MCF 10A (cell line): ENCODE measurements around the gene ARHGDIA. TPM values are rescaled to one million over a fixed set of nuclear protein-coding genes. Genes with fewer than 3 reads are reported as not detected.

Source experiments
- BruUV-seq: library from RNA; stranded (reverse); fragments of 400-500 nt; replicated peaks from 2 replicates; lab custom pipeline; 2021; lab: Mats Ljungman, UMichigan
- CTCF ChIA-PET: fragments of 300-600 bp; sonication (Branson Sonifier 250); formaldehyde crosslinking; extraction: SDS; loops from one replicate; lab custom pipeline; 2021; ENCODE audit warnings: antibody characterized with exemption, inconsistent platforms; lab: Yijun Ruan, JAX
- POLR2A ChIA-PET: fragments of 300-600, 350-650 bp; sonication (Branson Sonifier 250); formaldehyde crosslinking; extraction: SDS; loops from one replicate; lab custom pipeline; 2020; ENCODE audit warnings: antibody characterized with exemption, inconsistent platforms; lab: Yijun Ruan, JAX
- DNase-seq: peaks from one replicate; pipeline ENCODE4 v3.0.0-alpha.2; 2018; ENCODE audit not compliant: unreplicated experiment
- H3K27ac Mint-ChIP-seq: one replicate; pipeline ENCODE4 v1.8.0; 2022; ENCODE audit warnings: mild to moderate bottlenecking, low read depth, mixed read lengths; ENCODE audit not compliant: unreplicated experiment
- H3K27me3 Mint-ChIP-seq: one replicate; pipeline ENCODE4 v1.8.0; 2022; ENCODE audit warnings: mixed read lengths; ENCODE audit not compliant: insufficient read depth, unreplicated experiment
- H3K36me3 Mint-ChIP-seq: one replicate; pipeline ENCODE4 v1.8.0; 2022; ENCODE audit warnings: mild to moderate bottlenecking, moderate library complexity, mixed read lengths; ENCODE audit not compliant: insufficient read depth, unreplicated experiment
- H3K4me1 Mint-ChIP-seq: one replicate; pipeline ENCODE4 v1.8.0; 2022; ENCODE audit warnings: mixed read lengths; ENCODE audit not compliant: insufficient read depth, unreplicated experiment
- H3K4me3 Mint-ChIP-seq: one replicate; pipeline ENCODE4 v1.8.0; 2022; ENCODE audit warnings: mild to moderate bottlenecking, moderate library complexity, mixed read lengths; ENCODE audit not compliant: unreplicated experiment
- H3K9me3 Mint-ChIP-seq: one replicate; pipeline ENCODE4 v1.8.0; 2022; ENCODE audit warnings: mixed read lengths; ENCODE audit not compliant: unreplicated experiment
- intact Hi-C: fragments of 100-400 bp; cut with micrococcal nuclease; formaldehyde crosslinking; loops from 2 replicates; pipeline ENCODE4 v1.14.1; 2022
- total RNA-seq: library from RNA; stranded (reverse); gene quantifications from 2 replicates; pipeline ENCODE4 v1.2.3, GENCODE V29; 2022
- TF ChIP-seq, protein P1 (sequence below): fragments of 200-600 bp; IDR thresholded peaks from one replicate; pipeline ENCODE4 v1.8.0; 2022; ENCODE audit warnings: antibody characterized with exemption, mild to moderate bottlenecking; ENCODE audit not compliant: unreplicated experiment

The ARHGDIA gene
- total RNA-seq, 1 experiment from 2014 or later, result 271 TPM

DNA sequence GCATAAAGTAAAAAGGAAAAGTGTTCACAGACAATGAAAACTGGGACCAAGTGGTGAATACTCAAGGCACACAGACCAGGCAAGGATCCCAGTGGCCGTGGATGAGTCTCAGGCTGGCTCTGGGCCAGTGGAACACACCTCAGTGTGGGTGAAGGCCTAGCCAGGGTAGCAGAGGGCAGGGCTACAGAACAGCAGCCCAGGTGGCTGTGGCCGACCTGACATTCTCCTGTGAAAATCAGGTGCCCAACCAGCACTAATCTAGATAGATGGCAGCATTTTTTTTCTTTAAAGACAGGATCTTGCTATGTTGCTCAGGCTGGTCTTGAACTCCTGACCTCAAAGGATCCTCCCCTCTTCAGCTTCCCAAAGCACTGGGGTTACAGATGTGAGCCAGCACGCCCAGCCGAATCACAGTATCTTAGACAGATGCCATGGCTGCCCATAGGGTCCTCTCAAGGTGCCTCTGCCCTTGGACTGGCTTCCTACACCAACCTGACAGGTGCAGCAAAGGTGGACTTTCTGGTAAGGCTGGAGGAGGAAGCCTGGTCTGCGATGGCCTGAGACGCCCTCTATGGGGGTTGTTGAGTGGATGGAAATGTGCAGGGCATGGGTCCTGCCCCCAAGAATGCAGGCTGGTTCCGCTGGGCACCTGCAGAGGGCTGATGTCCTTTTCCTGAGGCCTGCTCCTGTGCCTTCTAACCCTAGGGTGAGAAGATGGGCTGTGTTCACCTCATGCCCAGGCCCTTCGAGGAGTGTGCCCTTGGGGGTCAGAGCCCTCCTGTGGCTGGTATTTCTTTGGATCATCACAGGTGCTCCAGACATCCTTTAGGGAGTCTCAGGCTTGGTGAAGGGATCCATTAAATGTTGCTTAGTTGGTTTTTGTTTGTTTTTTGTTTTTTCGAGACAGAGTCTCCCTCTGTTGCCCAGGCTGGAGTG is 7.0 kb downstream of the ARHGDIA start:
- Mint-ChIP-seq H3K9me3 (no peaks in the 10 kb centered on the region), H3K4me1 (peaks cover 30% of the 10 kb centered on the region), H3K27ac (peak overlapping the region; percentile 63), H3K4me3 (peak overlapping the region; percentile 89), H3K27me3 (no peaks in the 10 kb centered on the region), H3K36me3 (peaks cover 82% of the 10 kb centered on the region)
- TF ChIP-seq, protein P1, sequence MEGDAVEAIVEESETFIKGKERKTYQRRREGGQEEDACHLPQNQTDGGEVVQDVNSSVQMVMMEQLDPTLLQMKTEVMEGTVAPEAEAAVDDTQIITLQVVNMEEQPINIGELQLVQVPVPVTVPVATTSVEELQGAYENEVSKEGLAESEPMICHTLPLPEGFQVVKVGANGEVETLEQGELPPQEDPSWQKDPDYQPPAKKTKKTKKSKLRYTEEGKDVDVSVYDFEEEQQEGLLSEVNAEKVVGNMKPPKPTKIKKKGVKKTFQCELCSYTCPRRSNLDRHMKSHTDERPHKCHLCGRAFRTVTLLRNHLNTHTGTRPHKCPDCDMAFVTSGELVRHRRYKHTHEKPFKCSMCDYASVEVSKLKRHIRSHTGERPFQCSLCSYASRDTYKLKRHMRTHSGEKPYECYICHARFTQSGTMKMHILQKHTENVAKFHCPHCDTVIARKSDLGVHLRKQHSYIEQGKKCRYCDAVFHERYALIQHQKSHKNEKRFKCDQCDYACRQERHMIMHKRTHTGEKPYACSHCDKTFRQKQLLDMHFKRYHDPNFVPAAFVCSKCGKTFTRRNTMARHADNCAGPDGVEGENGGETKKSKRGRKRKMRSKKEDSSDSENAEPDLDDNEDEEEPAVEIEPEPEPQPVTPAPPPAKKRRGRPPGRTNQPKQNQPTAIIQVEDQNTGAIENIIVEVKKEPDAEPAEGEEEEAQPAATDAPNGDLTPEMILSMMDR, result peak; percentile 11
- ChIA-PET CTCF (interaction anchor here (0.6 to 0.7 kb wide), 2 partner anchors 60 to 159 kb away, joined by 3 to 6 read pairs; no protein-coding TSS in a partner anchor), POLR2A (interaction anchor here (0.7 to 1.7 kb wide), 8 partner anchors 21 to 181 kb away, joined by 3 to 4 read pairs (median 3); partner anchors contain the start of genes ARL16, HGS and MCRIP1)
- intact Hi-C loops, result loop anchor here (10.0 kb wide), 1 partner anchor 51 kb away; the partner anchor contains the start of genes PCYT2 and SIRT7
- no peak for DNase-seq
- BruUV-seq, result no TSS peak

DNA sequence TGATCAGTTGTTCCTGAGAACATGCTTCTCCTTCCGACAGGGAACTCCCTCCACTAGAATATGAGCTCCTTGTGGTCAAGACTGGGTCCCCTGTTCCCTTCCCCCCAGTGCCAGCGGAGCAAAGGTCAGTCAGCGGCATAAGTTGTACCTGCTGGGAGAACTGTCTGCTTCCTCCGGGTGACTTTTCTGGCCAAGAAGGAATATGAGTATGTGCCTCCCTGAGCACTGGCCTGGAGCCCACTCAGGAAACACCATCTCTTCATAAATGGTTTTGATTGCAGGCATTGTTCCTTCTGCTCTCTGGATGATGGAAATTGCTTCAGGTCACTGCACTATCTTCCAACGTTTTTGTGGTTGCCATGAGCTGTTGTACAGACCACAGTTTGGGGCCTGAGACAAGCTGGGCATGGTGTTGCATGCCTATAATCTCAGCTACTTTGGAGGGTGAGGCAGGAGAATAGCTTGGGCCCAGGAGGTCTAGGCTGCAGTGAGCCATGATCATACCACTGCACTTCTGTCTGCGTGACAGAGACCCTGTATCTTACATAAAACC is 7.9 kb downstream of the ARHGDIA start:
- ChIA-PET CTCF (interaction anchor here (0.7 kb wide), 1 partner anchor 31 kb away, joined by 5 read pairs; no protein-coding TSS in a partner anchor), POLR2A (interaction anchor here (0.7 to 1.7 kb wide), 8 partner anchors 22 to 188 kb away, joined by 3 to 5 read pairs (median 3); partner anchors contain the start of genes ARL16, HGS and MCRIP1)
- H3K27ac Mint-ChIP-seq, result peak overlapping the region; percentile 63
- H3K27me3 Mint-ChIP-seq, result no peaks in the 10 kb centered on the region
- intact Hi-C loops, result loop anchor here (10.0 kb wide), 1 partner anchor 52 kb away; the partner anchor contains the start of genes PCYT2 and SIRT7
- H3K4me1 Mint-ChIP-seq, result peaks cover 23% of the 10 kb centered on the region
- no peaks in the 10 kb centered on the region for H3K9me3 Mint-ChIP-seq
- no TSS peak for BruUV-seq
- peaks cover 82% of the 10 kb centered on the region for H3K36me3 Mint-ChIP-seq
- peak overlapping the region; percentile 89 for H3K4me3 Mint-ChIP-seq
- TF ChIP-seq, protein P1, result no peak
- DNase-seq, result no peak

- CTCF ChIA-PET, result no interaction called here
- intact Hi-C loops, result loop anchor here (10.0 kb wide), 1 partner anchor 54 kb away; the partner anchor contains the start of genes PCYT2 and SIRT7
- peak overlapping the region; percentile 89 for H3K4me3 Mint-ChIP-seq
- TF ChIP-seq, protein P1, result no peak
- POLR2A ChIA-PET, result interaction anchor here (0.6 to 2.5 kb wide), 21 partner anchors 9 to 437 kb away, joined by 3 to 27 read pairs (median 5); partner anchors contain the start of genes ARHGDIA, ARL16, CENPX and FASN
- BruUV-seq, result TSS peak; percentile 59
- H3K4me1 Mint-ChIP-seq, result peaks cover 33% of the 10 kb centered on the region
- H3K27me3 Mint-ChIP-seq, result no peaks in the 10 kb centered on the region
- H3K36me3 Mint-ChIP-seq, result peaks cover 82% of the 10 kb centered on the region
- H3K27ac Mint-ChIP-seq, result peak overlapping the region; percentile 98
- no peaks in the 10 kb centered on the region for H3K9me3 Mint-ChIP-seq
- DNase-seq, result peak; percentile 100
Observed at GRCh38 chr17:81860756-81861568, 10.2 kb downstream of the ARHGDIA start.
